ENCODE results near the gene FAM25A.

FAM25A gene

GRCh38 chr10:87066865-87067264 is 46.8 kb downstream of the FAM25A start:
- no peak for DNase-seq

GRCh38 chr10:87068281-87068680 is 48.2 kb downstream of the FAM25A start:
- no peak for DNase-seq

- no peak for DNase-seq
Observed at GRCh38 chr10:87072449-87072848, 52.4 kb downstream of the FAM25A start.
